SK-N-SH treated with all-trans-retinoic acid at 6 μM for 48 hours (cell line): ENCODE results near the gene UBAP1L.

Source experiments
- GLIS3 ChIP-seq: fragments of 250-450 bp; sonication (Bioruptor Pico); IDR thresholded peaks from 2 replicates; pipeline ENCODE4 v1.5.0; 2020; ENCODE audit warnings: mild to moderate bottlenecking, moderate library complexity
- ZFP30 ChIP-seq: fragments of 450-650 bp; formaldehyde crosslinking; IDR thresholded peaks from 2 replicates; pipeline ENCODE4 v1.5.0; 2022; ENCODE audit warnings: mild to moderate bottlenecking, moderate library complexity
- ZNF565 ChIP-seq: fragments of 450-650 bp; formaldehyde crosslinking; conservative IDR thresholded peaks from 2 replicates; pipeline ENCODE4 v1.5.0; 2020; ENCODE audit warnings: low read depth, mild to moderate bottlenecking, moderate library complexity
- TF ChIP-seq, protein P1 (sequence below): fragments of 250-450 bp; sonication (Bioruptor Pico); IDR thresholded peaks from 2 replicates; pipeline ENCODE4 v1.8.0; 2020; ENCODE audit warnings: mild to moderate bottlenecking, moderate library complexity, borderline replicate concordance
- TF ChIP-seq, protein P2 (sequence below): fragments of 250-450 bp; sonication (Bioruptor Pico); IDR thresholded peaks from 2 replicates; pipeline ENCODE4 v1.5.0; 2020; ENCODE audit warnings: mild to moderate bottlenecking, moderate library complexity
- TF ChIP-seq, protein P3 (sequence below): fragments of 250-450 bp; sonication (Bioruptor Pico); IDR thresholded peaks from 2 replicates; pipeline ENCODE4 v1.5.1; 2020; ENCODE audit warnings: low read depth, mild to moderate bottlenecking, moderate library complexity

DNA sequence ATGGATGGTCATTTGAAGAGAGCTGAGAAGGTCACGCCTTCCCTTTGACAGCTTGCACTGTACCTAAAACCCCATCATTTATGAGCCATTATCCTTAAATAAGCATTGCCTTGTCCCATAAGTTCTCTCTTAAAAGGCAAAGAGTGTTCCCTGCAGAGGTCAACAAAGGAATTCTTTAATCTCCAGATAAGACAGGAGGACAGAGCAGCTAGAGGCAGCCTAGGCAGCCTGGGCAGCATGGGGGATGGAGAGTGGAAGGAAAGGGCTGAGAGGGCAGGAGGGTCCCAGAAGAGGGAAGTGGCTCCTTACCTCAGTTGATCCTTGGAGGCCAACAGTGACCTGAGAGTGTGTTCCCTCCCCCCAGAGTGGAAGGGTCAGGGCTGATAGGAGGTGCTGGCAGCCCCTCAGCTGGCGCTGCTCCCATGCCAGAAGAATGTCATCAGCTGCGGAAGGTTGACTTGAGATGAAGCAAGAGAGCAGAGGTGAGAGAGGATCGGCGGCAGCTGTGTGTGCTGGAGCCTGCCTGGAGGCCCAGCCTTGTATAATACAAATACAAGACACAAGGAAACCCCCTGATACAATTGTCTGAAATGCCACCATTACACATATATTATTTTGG, 25.7 kb downstream of the UBAP1L start:
- no peak for TF ChIP-seq ZNF565
- TF ChIP-seq GLIS3 (CRISPR knock-in tag), result no peak
- TF ChIP-seq, protein P1, sequence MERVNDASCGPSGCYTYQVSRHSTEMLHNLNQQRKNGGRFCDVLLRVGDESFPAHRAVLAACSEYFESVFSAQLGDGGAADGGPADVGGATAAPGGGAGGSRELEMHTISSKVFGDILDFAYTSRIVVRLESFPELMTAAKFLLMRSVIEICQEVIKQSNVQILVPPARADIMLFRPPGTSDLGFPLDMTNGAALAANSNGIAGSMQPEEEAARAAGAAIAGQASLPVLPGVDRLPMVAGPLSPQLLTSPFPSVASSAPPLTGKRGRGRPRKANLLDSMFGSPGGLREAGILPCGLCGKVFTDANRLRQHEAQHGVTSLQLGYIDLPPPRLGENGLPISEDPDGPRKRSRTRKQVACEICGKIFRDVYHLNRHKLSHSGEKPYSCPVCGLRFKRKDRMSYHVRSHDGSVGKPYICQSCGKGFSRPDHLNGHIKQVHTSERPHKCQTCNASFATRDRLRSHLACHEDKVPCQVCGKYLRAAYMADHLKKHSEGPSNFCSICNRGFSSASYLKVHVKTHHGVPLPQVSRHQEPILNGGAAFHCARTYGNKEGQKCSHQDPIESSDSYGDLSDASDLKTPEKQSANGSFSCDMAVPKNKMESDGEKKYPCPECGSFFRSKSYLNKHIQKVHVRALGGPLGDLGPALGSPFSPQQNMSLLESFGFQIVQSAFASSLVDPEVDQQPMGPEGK (CRISPR knock-in tag), result no peak
- TF ChIP-seq ZFP30 (CRISPR knock-in tag), result no peak
- TF ChIP-seq, protein P2, sequence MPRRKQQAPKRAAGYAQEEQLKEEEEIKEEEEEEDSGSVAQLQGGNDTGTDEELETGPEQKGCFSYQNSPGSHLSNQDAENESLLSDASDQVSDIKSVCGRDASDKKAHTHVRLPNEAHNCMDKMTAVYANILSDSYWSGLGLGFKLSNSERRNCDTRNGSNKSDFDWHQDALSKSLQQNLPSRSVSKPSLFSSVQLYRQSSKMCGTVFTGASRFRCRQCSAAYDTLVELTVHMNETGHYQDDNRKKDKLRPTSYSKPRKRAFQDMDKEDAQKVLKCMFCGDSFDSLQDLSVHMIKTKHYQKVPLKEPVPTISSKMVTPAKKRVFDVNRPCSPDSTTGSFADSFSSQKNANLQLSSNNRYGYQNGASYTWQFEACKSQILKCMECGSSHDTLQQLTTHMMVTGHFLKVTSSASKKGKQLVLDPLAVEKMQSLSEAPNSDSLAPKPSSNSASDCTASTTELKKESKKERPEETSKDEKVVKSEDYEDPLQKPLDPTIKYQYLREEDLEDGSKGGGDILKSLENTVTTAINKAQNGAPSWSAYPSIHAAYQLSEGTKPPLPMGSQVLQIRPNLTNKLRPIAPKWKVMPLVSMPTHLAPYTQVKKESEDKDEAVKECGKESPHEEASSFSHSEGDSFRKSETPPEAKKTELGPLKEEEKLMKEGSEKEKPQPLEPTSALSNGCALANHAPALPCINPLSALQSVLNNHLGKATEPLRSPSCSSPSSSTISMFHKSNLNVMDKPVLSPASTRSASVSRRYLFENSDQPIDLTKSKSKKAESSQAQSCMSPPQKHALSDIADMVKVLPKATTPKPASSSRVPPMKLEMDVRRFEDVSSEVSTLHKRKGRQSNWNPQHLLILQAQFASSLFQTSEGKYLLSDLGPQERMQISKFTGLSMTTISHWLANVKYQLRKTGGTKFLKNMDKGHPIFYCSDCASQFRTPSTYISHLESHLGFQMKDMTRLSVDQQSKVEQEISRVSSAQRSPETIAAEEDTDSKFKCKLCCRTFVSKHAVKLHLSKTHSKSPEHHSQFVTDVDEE (CRISPR knock-in tag), result no peak
- TF ChIP-seq, protein P3, sequence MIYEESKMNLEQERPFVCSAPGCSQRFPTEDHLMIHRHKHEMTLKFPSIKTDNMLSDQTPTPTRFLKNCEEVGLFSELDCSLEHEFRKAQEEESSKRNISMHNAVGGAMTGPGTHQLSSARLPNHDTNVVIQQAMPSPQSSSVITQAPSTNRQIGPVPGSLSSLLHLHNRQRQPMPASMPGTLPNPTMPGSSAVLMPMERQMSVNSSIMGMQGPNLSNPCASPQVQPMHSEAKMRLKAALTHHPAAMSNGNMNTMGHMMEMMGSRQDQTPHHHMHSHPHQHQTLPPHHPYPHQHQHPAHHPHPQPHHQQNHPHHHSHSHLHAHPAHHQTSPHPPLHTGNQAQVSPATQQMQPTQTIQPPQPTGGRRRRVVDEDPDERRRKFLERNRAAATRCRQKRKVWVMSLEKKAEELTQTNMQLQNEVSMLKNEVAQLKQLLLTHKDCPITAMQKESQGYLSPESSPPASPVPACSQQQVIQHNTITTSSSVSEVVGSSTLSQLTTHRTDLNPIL (CRISPR knock-in tag), result no peak
